Right lung (tissue), 5 donors: Measurements from ENCODE around the gene SCUBE1. TPM values are rescaled to one million over a fixed set of nuclear protein-coding genes. Genes with fewer than 3 reads are reported as not detected.
"Not testable (repeated sequence)": the region's sequence is repeated elsewhere in the genome, so short reads cannot be mapped to it uniquely, and the experiment has no call there.

Source experiments
- DNase-seq, 2 donors: peaks; one replicate each; pipeline ENCODE4 v3.0.0-alpha.2; 2013
- polyA plus RNA-seq, 5 donors: library from polyadenylated mRNA; unstranded; fragments of 120-200 nt; gene quantifications; one replicate each; pipeline versions ENCODE4 v1.2.1 to v1.2.3, GENCODE V29; 2013; ENCODE audit warnings: inconsistent platforms in 1 of 5, low replicate concordance in 1 of 5; ENCODE audit not compliant: insufficient read length in 5 of 5, insufficient read depth in 1 of 5

SCUBE1 gene
- polyA plus RNA-seq, 5 donors: 0.69 to 3.1 (median 1.1) TPM

- DNase-seq: no peak
Measured at GRCh38 chr22:43302531-43303041, 40.6 kb downstream of the SCUBE1 start.

- DNase-seq: no peak
Measured at GRCh38 chr22:43301866-43302265, 41.3 kb downstream of the SCUBE1 start.

GRCh38 chr22:43300891-43301676 lies 42.1 kb downstream of the SCUBE1 start:
- DNase-seq: no peak

GRCh38 chr22:43299736-43300135 lies 43.4 kb downstream of the SCUBE1 start:
- no peak for DNase-seq

- peak in 1 of 2 donors; percentile 50 for DNase-seq
Measured at GRCh38 chr22:43298062-43298801, 44.9 kb downstream of the SCUBE1 start.

- DNase-seq: no peak
Measured at GRCh38 chr22:43297270-43298061, 45.7 kb downstream of the SCUBE1 start.

- DNase-seq: no peak
Measured at GRCh38 chr22:43296276-43296902, 46.8 kb downstream of the SCUBE1 start.

GRCh38 chr22:43295660-43296059 lies 47.5 kb downstream of the SCUBE1 start:
- DNase-seq: no peak

- no peak for DNase-seq
Measured at GRCh38 chr22:43295173-43295572, 48.0 kb downstream of the SCUBE1 start.

- DNase-seq: no peak
Measured at GRCh38 chr22:43293655-43294392, 49.3 kb downstream of the SCUBE1 start.

GRCh38 chr22:43293259-43293654 lies 49.9 kb downstream of the SCUBE1 start:
- DNase-seq: no peak

GRCh38 chr22:43292630-43293018 lies 50.5 kb downstream of the SCUBE1 start:
- no peak for DNase-seq

GRCh38 chr22:43291381-43291780 lies 51.8 kb downstream of the SCUBE1 start:
- no peak for DNase-seq

- DNase-seq: no peak
Measured at GRCh38 chr22:43289976-43290721, 53.0 kb downstream of the SCUBE1 start.

- DNase-seq: no peak
Measured at GRCh38 chr22:43289531-43289963, 53.6 kb downstream of the SCUBE1 start.

- DNase-seq: no peak
Measured at GRCh38 chr22:43288807-43289420, 54.3 kb downstream of the SCUBE1 start.

GRCh38 chr22:43288378-43288777 lies 54.8 kb downstream of the SCUBE1 start:
- no peak for DNase-seq

- DNase-seq: no peak
Measured at GRCh38 chr22:43287441-43287840, 55.7 kb downstream of the SCUBE1 start.

- no peak for DNase-seq
Measured at GRCh38 chr22:43281394-43281793, 61.8 kb downstream of the SCUBE1 start.

- not testable (repeated sequence) for DNase-seq
Measured at GRCh38 chr22:43280523-43280886, 62.7 kb downstream of the SCUBE1 start.
